Activated CD4-positive, alpha-beta T cell treated with anti-CD3 and anti-CD28 coated beads for 24 hours (primary cell): Measurements from ENCODE around the gene TNFRSF12A.
"Not testable (repeated sequence)": the region's sequence is repeated elsewhere in the genome, so short reads cannot be mapped to it uniquely, and the experiment has no call there.

Source experiments
- DNase-seq, 2 donors: peaks; one replicate each; pipeline ENCODE4 v3.0.0-alpha.2; 2020; ENCODE audit warnings: low read depth in 2 of 2

Gene TNFRSF12A

DNA sequence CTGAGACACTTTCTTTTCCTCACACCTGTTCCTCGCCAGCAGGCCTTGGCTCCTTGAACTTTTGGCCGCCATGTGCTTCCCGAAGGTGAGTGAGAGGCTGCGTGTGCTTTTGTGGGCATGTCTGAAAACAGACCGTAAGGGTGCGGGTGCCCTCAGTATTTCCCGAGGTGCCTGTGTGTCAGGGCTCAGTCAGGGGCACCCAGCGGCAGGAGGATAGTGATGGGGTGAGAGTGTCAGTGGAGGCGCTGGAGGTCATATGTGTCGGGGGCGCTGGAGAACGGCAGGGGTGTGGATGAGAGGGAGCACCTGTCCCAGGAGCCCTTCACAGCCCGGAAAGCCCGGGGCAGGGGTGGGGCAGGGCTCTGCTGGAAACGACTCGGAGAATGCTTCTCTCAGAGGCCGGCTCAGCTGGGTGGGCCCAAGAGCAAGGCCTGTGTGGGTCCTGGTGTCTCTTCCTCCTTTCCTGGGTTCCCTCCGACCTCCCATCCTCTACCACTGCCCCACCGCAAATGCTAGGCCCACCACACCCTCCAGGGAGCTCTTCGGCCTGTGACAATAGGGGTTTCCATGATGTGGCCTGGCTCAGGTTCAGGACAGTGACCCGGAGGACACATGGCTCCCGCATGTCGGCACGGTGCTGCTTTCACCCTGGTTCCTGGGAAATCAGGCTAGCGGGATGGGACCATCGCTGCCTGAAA, 45.7 kb downstream of the TNFRSF12A start:
- DNase-seq: no peak

GRCh38 chr16:3066440-3066748, 46.2 kb downstream of the TNFRSF12A start:
- DNase-seq: no peak

DNA sequence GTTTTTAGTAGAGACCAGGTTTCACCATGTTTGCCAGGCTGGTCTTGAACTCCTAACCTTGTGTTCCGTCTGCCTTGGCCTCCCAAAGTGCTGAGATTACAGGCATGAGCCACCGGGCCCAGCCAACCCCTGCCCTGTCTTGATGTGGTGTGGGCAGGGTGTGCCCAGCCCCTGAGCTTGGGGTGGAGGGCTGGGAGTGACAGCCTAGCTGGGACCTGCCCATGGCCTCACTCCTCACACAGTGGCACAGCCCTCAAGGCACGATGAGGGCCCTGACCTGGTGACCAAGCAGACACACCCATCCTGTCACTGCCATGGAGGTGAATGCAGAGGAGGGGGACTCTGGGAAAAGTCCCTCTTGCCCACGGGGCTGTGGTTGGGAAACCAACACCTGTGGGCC, 48.3 kb downstream of the TNFRSF12A start:
- no peak for DNase-seq

- DNase-seq: not testable (repeated sequence)
Measured at GRCh38 chr16:3069146-3069545, 49.0 kb downstream of the TNFRSF12A start.

DNA sequence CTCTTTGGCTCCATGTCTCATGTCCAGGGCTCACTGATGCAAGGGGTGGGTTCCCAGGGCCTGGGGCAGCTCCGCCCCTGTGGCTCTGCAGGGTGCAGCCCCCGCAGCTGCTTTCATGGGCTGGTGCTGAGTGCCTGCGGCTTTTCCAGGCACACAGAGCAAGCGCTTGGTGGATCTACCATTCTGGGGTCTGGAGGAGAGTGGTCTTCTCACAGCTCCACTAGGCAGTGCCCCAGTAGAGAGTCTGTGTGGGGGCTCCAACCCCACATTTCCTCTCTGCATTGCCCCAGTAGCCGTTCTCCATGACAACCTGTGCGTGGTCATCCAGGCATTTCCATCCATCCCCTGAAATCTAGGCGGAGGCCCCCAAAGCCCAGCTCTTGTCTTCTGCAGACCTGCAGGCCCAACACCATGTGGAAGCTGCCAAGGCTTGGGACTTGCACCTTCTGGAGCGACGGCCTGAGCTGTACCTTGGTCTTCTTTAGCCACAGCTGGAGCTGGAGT, 50.5 kb downstream of the TNFRSF12A start:
- DNase-seq: no peak

- DNase-seq: no peak
Measured at GRCh38 chr16:3071655-3072054, 51.5 kb downstream of the TNFRSF12A start.
